GM12874 (cell line): ENCODE data around the gene SPIRE1.

Source experiments
- CTCF ChIP-seq: IDR thresholded peaks from 2 replicates; pipeline ENCODE4 v1.5.1; 2011; ENCODE audit warnings: low read depth, mild to moderate bottlenecking, control low read depth, low read length, moderate library complexity; ENCODE audit not compliant: insufficient read depth

SPIRE1 gene

DNA sequence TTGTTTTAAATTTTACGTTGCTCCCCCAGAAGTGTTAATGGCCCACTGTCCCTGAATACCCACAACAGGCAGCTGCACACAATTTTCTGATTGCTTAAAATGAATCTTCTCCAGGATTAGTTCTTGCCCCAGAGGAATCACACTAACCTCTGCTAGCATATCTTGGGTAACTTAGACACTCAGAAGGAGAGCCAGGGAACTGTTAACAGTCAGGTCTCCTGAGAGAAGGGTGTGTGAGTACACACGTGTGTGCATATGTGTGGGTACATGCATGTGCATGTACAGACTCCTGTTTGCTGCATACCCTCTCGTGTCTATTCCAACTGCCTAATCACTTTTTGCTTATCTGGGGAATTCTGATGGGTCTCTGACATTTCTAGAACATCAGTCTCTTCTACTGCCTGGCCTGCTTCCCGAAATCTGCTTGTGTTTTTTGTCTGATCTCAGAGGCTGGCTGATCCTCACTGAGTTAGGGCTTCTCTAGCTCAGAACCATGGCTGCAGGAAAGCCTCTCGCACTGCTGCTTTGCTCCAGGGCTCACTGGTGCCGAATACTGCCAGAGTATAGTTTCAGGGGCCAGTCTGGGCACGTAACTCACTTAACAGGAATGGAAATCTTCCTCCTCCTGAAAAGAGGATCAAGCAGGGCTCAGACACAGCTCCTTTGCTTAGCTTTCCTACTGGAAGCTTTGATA lies 187.4 kb downstream of the SPIRE1 start:
- TF ChIP-seq CTCF: no peak

GRCh38 chr18:12468445-12468844 lies 189.5 kb downstream of the SPIRE1 start:
- no peak for TF ChIP-seq CTCF

DNA sequence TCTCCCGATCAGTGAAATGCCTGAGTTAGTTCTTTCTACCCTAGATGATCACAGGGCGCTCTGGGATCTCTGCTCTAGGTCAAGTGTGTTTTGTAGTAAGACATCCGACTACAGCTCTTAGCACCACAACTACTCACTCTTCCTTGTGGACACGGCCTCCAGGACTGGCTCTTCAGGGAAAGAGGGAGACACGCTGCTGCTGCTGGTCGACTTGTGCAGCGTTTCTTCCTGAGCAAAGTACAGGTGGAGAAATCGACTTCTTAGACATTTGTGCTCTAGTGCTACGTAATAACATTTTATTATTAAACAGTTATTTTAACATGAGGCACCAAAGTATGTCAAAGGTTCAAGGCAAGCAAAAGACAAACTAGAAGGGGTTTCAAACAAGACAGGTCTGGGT lies 193.2 kb downstream of the SPIRE1 start:
- no peak for TF ChIP-seq CTCF

DNA sequence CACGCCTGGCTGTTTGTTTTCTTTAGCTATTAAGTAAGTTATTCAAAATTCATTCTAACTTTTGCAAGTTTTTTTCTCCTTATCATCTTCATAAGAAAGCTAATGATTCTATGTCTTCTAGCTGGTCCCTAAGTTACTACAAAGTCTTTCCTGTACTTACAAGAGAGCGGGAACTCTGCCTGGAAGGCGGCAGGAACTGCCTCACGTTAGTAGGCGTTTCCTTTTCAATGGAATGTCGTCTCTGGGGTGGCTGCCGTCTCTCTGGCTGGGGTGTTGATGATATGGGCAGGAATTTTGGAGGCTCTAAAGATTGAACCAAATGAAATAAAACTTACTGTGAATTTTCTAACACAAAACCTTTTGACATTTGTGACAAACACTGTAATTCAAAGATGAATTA lies 194.7 kb downstream of the SPIRE1 start:
- no peak for TF ChIP-seq CTCF

- TF ChIP-seq CTCF: no peak
These were observed 195.7 kb downstream of the SPIRE1 start for GRCh38 chr18:12462242-12462641.

- no peak for TF ChIP-seq CTCF
These were observed 196.6 kb downstream of the SPIRE1 start for GRCh38 chr18:12461326-12461725.

GRCh38 chr18:12460874-12461273 lies 197.0 kb downstream of the SPIRE1 start:
- TF ChIP-seq CTCF: no peak
